MM.1S (cell line): Measurements from ENCODE around the gene LY9.

ENCODE experiments used
- EZH2 ChIP-seq: fragments of 300-600 bp; sonication (generic); optimal IDR thresholded peaks from 2 replicates; pipeline ENCODE3; 2017; ENCODE audit warnings: low read depth, mild to moderate bottlenecking, antibody characterized with exemption, low read length, mixed read lengths
- EZH2phosphoT487 ChIP-seq: fragments of 300-600 bp; sonication (generic); IDR thresholded peaks from 2 replicates; pipeline ENCODE4 v1.6.1; 2018; ENCODE audit warnings: antibody characterized with exemption, low read length
- TF ChIP-seq, protein P1 (sequence below): fragments of 300-600 bp; sonication (generic); IDR thresholded peaks from 2 replicates; pipeline ENCODE4 v1.5.1; 2016; ENCODE audit warnings: antibody characterized with exemption, low read length, mixed read lengths

DNA sequence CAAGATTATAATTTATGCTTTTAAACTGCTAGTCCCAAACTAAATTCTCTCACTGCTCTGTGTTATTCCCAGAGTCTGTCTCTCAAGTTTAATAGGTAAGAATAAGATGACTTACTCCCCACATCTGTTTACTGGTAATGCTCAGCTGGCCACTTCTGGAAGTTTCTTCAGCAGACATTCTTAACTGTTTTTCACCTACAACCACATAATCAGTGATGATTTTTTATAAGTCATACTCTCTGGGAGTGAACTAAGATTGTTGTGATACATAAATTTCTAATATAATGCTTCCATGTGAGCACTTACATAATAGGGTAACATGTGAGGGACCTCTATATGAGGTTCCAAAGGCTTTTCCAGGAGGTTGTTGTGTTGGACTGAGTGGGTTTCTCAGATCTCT, 48.3 kb upstream of the LY9 start:
- TF ChIP-seq, protein P1, sequence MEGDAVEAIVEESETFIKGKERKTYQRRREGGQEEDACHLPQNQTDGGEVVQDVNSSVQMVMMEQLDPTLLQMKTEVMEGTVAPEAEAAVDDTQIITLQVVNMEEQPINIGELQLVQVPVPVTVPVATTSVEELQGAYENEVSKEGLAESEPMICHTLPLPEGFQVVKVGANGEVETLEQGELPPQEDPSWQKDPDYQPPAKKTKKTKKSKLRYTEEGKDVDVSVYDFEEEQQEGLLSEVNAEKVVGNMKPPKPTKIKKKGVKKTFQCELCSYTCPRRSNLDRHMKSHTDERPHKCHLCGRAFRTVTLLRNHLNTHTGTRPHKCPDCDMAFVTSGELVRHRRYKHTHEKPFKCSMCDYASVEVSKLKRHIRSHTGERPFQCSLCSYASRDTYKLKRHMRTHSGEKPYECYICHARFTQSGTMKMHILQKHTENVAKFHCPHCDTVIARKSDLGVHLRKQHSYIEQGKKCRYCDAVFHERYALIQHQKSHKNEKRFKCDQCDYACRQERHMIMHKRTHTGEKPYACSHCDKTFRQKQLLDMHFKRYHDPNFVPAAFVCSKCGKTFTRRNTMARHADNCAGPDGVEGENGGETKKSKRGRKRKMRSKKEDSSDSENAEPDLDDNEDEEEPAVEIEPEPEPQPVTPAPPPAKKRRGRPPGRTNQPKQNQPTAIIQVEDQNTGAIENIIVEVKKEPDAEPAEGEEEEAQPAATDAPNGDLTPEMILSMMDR, result no peak
- no peak for TF ChIP-seq EZH2
- no peak for TF ChIP-seq EZH2phosphoT487
